ENCODE measurements around the gene ZBTB42.

Gene ZBTB42

DNA sequence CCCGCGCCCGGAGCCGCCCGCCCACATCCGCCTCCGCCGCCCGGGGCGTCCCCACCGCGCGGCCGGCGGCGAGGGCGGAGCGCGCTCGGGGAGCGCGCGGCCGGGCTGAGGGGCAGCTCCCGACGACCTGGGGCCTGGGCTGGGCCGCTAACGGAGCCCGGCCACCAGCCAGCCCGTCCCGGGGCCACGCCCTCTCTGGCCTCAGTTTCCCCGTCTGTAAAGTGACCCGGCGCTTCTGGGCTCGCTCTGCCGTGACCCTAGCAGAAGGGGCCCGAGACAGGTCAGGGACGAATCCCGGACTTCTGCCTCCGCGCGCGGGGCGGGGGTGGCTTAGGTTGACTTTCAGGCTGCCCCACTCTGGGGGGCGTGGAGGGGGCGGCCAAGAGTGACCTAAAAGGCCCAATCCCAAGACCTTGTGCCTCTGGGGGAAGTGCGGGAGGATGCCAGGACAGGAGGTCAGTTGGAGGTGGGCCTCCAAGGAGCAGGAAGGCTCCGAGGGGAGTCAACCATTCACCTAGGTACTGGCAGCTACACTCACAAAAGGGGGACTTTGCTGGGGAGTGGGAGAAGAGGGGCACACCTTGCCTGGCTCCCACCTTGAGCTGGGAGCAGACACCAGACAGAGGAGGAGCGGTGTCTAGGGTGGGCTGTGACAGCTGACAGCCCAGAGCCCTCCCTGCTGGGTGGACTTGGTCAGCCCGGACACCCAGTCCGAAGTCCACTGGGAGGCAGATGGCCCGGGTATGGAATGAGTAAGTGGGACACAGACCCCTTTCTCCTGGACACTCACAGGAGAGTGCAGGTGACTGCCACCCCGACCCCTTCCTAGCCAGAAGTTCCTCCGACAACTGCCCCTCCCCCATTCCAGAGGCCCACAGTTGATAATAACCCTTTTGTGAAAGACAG is 4.9 kb upstream of the ZBTB42 start:
- no peak for DNase-seq (ENCODE audit: low read depth)

DNA sequence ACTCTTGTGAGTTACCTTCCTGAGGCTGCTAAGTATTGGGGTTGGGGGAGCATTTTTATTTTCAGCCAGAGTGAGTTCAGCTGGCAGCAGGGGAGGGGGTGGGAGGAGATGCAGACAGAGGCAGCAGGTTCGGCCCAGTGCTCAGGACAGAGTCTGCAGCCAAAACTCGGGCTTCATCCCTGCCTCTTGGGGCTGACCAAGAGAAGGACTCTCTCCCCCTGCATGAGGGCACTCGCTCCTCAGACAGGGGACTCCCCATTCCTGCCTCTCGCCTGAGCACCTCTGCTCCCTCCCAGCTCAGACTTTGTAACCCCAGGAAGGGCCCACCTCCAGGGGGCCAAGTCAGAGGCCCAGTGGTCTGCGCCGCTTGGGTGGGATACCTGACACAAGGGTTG is 4.2 kb upstream of the ZBTB42 start:
- DNase-seq (ENCODE audit: low read depth), result no peak

DNA sequence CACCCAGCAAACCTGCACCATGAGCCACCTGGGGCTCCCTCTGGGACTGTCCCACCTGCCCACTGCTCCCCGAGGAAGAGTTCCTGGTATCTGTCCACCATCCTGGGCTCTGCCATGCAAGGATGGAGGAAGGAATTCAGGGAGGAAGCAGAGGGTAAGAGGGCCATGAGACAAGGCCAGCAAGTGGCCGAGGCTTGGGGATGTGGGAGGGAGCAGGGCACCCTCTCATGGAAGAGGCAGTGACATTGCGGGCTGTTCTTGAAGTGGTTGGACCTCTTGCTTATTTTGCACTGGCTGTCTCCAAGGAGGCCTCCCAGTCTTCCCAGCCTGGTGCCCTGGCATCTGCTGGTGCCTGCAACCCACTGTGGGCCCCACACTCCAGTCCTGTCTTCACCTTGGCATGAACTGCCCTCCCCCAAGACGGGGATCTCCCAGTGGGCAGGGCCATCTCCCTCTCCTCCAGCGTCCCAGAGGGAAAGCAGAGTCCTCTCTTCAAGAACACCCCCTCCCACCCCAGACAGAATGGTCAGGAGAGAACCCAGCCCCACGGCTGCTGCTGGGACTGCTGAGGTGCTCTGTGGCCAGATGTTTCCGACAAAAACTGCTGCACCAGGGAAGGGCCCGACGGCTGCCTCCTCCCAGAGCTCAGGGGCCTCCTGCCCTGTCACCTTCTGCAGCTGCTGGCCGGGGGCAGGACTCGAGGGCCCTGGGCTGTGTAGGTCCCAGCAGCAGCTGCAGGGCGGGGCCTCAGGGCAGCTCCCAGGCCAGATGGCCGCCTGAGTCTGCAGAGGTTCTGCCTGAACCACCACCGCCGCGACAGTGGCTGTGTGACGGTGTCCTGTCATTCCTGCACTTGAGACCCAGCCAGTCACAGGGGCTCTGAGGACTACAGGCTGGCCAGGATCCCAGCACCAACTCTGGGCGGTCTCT is 3.5 kb upstream of the ZBTB42 start:
- no peak for DNase-seq (ENCODE audit: low read depth)

DNA sequence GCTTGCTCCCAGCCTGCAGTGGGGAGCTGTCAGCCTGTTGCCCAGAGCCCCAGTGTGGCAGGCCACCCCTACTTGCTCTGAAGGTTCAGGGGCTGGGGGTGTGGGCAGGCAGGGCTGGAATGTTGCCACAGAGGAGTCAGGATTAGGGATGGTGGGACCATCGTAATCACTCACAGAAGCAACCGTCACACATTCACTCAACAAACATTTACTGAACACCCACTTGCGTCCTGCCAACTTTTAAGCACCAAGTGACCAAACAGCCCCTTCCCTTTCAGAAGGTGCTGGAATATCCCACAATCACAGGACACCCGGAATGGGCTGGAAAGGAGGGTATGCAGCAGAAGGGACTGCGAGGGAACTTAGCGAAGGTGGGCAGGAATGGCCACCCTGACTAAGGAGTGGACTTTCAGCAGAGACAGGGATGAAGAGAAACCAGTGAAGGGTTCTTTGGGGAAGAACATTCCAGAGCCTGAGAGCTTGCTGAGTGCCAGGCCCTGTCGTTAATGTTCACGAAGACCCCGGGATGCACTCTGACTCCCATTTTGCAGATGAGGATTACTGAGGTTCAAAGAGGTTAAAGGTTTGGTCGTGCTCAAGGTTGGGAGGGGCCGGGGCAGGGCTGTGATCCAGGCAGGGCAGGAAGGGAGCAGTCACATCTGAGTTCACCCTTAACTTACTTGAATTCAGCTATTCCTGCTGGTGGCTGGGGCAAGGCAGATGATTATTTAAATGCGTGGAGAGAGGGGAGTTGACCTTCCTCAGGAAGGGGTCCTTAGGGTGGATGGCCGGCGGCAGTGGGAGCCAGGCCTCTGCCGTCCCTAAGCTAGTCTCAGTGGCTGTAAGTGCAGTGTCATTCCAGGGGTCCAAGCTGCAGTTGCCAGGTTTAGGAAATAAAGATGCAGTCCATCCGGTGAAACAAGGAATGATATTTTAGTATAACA is 2.3 kb upstream of the ZBTB42 start:
- no peak for DNase-seq (ENCODE audit: low read depth)

DNA sequence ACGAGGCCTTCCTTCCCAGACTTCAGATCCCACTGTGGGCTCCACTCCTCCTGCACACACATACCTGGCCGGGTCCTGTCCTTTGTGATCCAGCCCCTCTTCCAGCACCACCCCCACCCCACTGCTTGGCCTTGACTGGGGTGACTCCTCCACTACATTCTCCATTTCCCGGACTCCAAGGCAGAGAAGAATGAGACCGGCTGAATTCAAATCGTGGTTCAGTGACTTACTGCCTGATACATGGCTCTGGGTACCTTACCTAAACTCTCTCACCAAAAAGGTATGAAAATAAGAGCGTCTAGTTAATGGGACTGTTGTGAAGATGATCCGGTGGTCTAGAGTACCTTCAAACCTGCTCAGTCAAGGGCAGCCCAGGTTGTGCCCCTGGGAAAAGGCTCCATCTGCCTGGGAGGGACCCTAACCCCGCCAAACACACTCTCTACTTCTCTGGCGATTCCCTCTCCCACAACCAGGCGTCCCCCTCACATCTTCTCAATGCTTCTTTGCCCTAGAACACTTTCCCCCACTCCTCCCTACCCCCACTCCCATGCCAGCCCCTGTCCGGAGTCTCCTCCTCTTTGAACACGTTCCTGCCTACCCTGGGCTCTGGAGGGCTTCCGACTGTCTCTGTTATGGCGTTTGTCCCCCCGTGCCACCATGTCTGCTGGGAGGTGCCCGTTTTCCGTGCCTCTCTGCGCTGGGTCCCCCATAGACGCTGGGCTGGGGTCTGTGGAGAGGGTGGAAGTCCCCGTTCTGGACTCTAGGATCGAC is 1.5 kb upstream of the ZBTB42 start:
- DNase-seq (ENCODE audit: low read depth), result no peak

DNA sequence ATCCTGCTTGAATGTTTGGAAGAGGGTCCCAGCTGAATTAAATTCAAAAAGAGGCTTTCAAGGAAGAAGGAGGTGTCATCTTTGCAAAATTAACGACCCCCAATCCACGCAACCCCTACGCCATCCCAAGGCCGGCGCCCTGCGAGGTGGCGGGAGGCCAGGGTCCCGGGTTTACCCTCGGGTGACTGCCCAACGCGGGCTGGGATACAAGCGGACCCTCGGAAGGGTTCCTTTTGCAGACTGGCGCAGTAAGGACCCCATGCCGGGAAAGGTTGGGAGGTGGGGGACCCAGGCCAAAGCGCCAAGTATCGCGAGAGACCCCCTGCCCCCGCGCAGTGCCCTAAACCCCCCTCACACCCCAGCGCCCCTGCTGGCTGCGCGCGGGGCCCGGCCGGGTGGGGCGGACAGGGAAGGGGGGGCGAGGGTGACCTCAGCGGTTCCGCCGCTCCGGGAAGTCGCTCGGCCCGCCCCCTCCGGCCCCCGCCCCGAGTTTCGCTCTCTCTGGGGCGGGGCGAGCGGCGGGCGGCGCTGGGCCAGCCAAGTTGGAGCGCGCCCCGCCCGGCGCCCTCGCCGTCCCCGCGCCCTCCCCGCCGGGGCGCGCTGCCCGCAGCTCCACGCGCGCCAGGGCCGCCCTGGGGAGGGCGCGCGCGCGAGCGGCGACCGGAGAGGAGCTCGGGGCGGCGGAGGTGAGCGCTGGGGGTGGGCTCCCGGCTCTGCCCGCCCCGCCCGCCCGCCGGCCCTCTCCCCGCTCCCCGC is 708 bp upstream of the ZBTB42 start:
- no peak for DNase-seq (ENCODE audit: low read depth)

DNA sequence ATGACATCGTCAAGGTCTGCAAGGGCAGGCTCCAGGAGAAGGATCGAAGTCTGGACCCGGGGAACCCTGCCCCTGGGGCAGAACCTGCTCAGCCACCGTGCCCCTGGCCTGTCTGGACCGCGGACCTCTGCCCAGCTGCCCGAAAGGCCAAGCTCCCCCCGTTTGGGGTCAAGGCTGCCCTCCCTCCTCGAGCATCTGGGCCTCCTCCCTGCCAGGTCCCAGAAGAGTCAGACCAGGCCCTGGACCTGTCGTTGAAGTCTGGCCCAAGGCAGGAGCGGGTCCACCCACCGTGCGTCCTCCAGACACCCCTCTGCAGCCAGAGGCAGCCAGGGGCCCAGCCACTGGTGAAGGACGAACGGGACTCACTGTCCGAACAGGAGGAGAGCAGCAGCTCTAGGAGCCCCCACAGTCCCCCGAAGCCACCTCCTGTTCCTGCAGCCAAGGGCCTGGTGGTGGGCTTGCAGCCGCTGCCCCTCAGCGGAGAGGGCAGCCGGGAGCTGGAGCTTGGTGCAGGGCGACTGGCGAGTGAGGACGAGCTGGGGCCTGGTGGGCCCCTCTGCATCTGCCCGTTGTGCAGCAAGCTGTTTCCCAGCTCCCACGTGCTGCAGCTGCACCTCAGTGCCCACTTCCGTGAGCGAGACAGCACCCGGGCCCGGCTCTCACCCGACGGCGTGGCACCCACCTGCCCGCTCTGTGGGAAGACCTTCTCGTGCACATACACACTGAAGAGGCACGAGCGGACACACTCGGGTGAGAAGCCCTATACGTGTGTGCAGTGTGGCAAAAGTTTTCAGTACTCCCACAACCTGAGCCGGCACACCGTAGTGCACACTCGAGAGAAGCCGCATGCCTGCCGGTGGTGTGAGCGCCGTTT is 856 bp downstream of the ZBTB42 start:
- DNase-seq (ENCODE audit: low read depth), result no peak

DNA sequence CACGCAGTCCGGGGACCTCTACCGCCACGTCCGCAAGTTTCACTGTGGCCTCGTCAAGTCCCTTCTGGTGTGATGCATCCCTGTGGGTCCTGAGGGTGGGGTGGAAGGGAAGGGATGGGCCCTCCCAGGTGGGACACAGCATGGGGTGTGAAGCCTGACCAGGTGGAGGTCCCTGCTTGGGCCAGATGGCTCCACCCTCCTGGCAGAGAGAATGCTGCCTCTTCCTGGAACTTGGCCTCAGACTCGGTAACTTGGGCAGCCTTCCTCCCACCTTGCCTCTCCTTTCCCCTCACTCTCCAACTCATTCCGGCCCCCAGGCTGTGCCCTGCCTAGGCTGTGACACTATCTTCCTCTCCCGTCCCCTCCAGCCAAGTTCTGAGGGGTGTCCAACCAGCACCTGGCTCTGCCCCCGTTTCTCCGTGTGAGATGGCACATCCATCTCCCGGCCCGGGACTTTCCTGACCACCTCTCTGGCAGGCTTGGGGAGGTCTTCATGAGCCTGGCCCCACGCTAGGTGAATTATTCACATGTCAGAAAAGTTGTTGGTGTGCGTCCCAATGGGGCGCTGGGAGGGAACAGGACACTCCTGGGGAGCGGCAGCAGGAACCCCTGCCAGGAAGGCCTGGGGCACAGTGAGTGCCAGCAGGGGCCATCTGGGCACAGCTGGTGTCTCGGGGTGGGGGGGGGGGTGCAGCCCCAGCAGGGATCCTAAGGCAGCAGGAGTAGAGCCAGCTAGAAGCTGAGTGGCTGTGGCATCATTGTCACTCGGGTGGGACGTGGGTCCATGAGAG is 1.7 kb downstream of the ZBTB42 start:
- no peak for DNase-seq (ENCODE audit: low read depth)

DNA sequence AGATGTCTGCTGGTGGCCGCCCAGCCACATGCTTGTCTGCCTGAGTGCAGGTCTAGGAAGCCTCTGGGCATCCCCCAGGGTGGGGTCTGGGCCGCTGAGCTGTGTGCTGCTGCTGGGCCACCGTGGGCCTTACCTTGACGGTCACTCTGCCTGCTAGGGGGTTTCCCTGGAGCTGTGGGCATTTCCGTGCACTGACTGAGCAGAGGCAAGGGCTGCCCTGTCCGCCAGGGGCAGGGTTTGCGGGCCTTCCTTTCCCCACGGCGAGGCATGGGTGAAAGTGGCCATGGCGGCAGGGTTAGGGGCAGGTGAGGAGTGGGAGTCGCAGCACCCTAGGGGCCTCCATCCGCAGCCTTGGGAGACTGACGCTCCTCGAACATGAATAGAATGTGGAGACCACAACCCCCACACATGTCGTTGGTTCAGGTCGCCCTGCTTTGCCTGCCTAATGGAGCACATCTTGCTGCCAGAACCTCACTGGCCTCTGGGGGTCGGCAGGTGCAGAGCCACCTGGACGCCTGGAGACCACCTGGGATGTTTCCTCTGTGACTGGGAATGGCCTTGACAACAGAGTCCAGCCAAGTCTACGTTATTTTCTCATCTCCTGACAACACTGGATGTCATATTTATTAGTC is 2.5 kb downstream of the ZBTB42 start:
- no peak for DNase-seq (ENCODE audit: low read depth)

DNA sequence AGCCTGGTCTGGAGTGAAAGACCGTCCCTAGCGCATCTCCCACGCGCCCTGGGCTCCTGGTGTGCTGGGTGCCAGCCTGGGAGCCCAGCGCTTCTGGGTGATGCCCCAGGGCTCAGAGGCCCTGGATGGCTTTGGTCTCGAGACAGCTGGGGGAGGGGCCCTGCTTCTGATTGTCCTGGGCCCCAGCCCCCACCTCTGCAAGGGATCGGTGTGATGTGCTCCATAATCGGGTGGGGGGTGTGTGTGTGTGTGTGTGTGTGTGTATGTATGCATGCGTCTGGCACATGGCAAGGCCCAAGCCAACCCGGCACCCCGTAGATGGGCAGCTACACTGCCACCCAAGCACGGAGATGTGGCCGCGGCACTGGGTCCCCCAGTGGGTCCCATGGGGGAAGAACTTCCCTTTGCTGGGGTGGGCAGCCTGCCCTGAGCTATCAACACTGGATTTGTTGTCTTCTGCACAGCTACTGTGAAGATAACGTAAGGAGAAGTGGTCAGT is 3.1 kb downstream of the ZBTB42 start:
- no peak for DNase-seq (ENCODE audit: low read depth)

DNA sequence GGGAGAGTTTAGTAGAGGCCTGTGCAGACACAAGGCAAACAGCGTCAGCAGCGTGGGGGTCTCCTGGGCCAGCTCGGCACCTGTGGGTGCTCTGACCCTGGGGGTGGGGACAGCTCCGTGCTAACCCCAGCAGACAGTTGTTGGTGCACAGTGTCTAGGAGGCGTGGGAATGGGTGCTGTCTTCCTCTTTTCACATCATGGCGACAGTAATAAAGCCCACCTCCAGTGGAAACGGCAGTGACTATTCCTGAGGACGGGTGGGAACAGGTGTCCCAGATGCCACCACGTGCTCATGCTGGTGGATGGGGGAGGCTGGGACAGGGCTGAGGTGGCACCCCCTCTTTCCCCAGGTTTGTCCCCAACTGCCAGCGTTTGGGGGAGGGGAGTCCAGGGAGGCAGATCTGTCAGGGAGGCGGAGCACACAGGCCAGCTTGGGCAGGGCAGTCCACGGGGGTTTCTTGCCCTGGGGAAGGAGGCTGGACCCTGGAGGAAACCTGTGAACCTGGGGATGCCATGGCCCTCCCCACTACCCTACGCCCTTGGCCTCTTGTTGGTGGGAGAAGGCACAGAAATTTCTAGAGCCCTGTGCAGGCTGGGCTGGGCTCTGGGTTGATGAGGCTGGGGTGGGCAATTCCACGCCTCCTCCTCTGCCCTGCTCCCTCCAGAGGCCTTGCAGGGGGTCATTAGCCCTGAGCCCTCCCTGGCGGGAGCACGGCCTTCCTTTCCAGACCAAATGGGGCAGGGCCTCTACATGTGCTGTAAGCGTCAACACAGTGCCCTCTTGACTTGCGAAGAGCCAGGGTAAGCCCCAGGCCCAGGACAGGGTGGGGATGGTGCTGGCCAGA is 3.8 kb downstream of the ZBTB42 start:
- DNase-seq (ENCODE audit: low read depth), result no peak

DNA sequence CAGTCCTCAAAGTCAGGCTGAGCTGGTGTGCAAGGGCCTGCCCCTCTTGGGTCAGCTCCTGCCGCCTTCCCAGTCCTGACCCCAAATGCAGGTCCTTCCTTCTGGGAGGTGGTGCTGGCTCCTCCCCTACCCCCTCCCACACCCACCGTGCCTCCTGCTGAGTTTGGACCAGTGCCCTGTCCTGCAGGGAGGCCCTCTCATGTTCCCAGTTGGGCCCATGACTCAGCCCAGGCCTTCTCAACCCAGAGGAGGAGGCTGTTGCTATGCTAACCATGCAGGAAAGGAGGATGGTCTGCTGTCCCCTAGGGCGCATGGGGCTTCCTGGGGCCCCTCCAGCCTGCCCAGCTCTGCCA is 4.4 kb downstream of the ZBTB42 start:
- peak; percentile 43 for DNase-seq (ENCODE audit: low read depth)

DNA sequence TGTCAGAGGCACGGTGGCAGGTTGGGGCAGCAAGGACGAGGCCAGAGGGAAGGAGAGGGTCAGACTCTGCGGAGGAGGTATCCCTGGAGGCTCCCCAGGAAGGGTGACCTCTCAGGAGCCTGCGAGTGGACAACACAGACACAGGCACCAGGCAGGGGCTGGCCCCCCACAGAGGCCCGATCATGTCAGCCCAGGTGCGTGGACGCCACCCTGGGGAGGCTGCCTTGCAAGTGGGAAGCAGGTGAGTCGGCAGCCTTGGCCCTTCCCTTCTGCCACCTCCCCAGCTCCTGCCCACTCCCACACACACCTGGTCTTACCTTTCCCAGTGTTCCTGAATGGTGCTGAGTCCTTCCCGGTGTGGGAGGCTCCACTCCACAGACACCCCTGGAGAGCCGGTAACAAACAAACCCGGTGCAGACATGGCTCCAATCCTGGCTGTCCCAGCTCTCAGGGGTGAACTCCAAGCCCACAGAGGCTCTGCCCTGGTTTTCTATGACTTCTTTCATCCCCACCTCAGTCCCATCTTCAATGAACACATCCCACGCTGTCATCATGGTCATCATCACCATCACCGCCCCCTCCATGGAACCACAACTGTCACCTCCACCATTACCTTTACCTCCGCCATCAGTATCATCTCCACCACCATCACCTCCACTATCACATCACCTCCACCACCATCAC is 5.2 kb downstream of the ZBTB42 start:
- DNase-seq (ENCODE audit: low read depth), result no peak

DNA sequence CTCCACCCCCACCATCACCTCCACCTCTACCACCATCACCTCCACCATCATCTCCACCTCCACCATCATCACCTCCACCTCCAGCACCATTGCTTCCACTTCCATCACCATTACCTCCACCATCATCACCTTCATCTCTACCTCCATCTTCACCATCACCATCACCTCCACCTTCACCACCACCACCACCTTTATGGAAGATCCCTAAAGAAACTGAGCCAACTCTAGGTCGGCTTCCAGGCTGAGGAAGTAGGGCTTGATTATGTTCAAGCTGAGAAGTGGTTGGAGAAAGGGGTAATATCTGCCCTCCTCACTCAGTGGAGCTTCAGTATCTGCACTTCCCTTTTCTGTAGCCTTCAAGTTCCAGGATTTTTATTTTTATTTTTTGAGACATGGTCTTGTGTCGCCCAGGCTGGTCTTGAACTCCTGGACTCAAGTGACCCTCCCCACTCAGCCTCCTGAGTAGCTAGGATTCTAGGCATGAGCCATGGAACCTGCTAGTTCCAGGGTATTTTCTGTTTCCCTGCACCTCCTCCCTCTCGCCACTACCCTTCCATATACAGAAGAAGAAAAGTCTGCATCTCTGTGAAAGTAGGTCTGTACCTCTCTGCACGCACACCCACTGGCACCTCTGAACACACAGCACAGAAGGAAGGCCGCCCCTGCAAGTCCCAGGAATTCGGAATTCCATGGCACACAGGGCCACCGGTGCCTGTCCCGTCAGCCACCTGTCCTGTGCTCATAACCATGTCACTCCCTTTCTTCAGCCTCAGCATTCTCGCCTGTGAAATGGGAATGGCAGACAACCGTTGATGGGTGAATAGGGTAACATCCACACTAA is 5.9 kb downstream of the ZBTB42 start:
- DNase-seq (ENCODE audit: low read depth), result no peak

DNA sequence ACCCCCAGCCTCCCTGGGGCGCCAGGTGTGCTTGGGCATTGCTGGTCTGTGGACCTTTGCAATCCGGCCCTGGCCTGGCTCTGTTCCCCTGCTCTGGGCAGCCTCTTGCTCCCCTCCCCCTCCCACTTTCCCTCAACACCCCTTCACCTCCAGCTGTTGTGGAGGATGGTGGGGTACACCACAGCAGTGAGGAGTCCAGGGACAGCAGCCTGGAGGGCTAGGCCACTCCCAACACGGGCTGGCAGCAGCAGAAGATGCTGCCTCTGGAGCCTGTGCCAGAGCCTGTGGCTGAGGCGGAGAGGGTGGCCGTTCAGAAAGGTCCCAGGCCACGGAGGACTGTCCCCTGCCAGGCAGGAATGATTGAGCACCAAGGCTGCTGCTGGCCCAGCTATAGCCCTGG is 7.6 kb downstream of the ZBTB42 start:
- no peak for DNase-seq (ENCODE audit: low read depth)
